AG09309 (cell line): ENCODE data around the gene PPP5C.
A peak's percentile ranks its signal among the peaks of the same experiment; 100 is the strongest.
"Not testable (repeated sequence)": the region's sequence is repeated elsewhere in the genome, so short reads cannot be mapped to it uniquely, and the experiment has no call there.

Experiments
- DNase-seq: peaks from one replicate; pipeline ENCODE4 v3.0.0-alpha.2; 2010; ENCODE audit warnings: low read depth
- H3K4me3 ChIP-seq: 2 replicates; pipeline ENCODE4 v1.5.1; 2011; ENCODE audit warnings: mild to moderate bottlenecking, low read depth, low read length, moderate library complexity; ENCODE audit not compliant: control insufficient read depth
- CTCF ChIP-seq: IDR thresholded peaks from 2 replicates; pipeline ENCODE4 v1.5.1; 2011; ENCODE audit warnings: mild to moderate bottlenecking, low read depth, low read length, inconsistent platforms; ENCODE audit not compliant: insufficient read depth, control insufficient read depth; ENCODE audit errors: missing control alignments

The PPP5C gene

DNA sequence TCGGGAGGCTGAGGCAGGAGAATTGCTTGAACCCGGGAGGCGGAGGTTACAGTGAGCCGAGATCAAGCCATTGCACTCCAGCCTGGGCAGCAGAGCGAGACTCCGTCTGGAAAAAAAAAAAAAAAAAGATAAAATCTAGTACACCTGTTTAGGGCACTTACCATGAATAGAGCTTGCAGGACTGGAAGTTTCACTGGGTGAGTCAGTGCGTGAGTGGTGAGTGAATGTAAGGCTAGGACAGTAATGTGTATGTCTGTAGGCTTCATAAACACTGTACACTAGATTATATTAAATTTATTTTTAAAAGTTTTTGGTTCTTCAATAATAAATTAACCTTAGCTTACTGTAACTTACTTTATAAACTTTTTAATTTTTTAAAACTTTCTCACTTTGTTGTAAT is 22.9 kb downstream of the PPP5C start:
- TF ChIP-seq CTCF = no peak
- H3K4me3 ChIP-seq = no peak overlapping the region
- DNase-seq = no peak

GRCh38 chr19:46371371-46371901 is 24.5 kb downstream of the PPP5C start:
- TF ChIP-seq CTCF = no peak
- H3K4me3 ChIP-seq = no peak overlapping the region
- no peak for DNase-seq

DNA sequence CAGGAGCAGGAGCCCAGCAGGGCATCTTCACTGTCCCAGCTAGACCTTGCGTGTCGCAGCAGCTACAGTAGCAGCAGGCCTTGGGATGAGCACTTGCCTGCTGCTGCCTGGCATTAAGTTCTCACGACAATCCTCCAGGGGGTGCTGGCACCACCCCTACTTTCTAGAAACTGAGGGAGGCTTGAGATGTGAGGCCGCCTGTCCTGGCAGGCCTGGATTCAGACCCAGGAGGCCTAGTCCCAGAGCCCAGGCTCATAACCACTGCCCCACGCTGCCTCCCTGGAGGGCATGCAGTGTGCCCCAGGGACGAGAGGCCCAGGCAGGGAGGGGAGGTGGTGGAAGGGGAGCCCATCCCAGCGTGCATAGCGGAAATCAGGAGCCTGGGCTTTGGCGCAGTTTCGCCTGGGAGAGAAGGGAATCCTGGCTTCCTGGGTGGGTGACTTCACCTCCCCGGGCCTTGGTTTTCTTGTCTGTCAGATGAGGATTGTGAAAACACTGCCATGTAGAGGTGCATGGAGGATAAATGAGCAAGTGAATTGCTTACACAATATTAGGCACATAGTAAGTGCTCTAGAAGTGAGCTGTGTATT is 26.1 kb downstream of the PPP5C start:
- peak; percentile 6 for TF ChIP-seq CTCF
- no peak overlapping the region for H3K4me3 ChIP-seq
- no peak for DNase-seq

- no peak for DNase-seq
- no peak for TF ChIP-seq CTCF
- H3K4me3 ChIP-seq = no peak overlapping the region
Measured at GRCh38 chr19:46373491-46374359, 26.8 kb downstream of the PPP5C start.

- no peak for DNase-seq
- TF ChIP-seq CTCF = no peak
- H3K4me3 ChIP-seq = no peak overlapping the region
Measured at GRCh38 chr19:46374536-46375475, 27.9 kb downstream of the PPP5C start.

DNA sequence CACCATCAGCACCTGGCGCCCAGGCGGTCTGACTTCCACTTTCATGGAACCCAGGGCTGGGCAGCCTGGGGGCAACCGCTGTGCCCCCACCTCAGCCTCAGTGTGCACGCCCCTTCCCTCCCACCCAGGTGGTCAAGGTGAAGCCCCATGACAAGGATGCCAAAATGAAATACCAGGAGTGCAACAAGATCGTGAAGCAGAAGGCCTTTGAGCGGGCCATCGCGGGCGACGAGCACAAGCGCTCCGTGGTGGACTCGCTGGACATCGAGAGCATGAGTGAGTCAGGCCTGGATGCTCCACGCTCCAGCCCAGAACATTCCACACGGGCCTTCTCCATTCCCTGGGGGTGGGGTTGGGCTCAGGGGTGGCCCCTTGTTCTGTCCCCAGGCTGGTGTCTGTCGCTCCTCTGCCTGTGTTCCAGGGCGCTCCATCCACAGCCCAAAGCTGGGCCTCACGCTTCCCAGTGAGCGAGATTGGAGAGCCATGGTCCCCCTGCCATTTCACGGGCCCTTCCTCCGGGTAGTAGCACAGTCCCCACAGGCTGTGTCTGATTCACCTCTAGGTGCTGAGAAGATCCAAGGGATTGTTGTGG is 28.7 kb downstream of the PPP5C start:
- H3K4me3 ChIP-seq, DNase-seq: not testable (repeated sequence)
